HG03039 (cell line): Measurements from ENCODE around the gene MASP2.
"Not testable (repeated sequence)": the region's sequence is repeated elsewhere in the genome, so short reads cannot be mapped to it uniquely, and the experiment has no call there.

Experiments used
- ATAC-seq: cut with Tn5 transposase; IDR thresholded peaks from one replicate; pipeline ENCODE4 v1.9.1; 2021; ENCODE audit warnings: mild to moderate bottlenecking, moderate library complexity; ENCODE audit not compliant: unreplicated experiment

MASP2 gene

GRCh38 chr1:11039351-11040104 lies 7.5 kb downstream of the MASP2 start:
- no peak for ATAC-seq

GRCh38 chr1:11037740-11038182 lies 9.3 kb downstream of the MASP2 start:
- ATAC-seq: no peak

GRCh38 chr1:11037019-11037739 lies 9.9 kb downstream of the MASP2 start:
- not testable (repeated sequence) for ATAC-seq

GRCh38 chr1:11031624-11032262 lies 15.3 kb downstream of the MASP2 start:
- ATAC-seq: no peak

- ATAC-seq: no peak
Measured at GRCh38 chr1:11030865-11031264, 16.2 kb downstream of the MASP2 start.

GRCh38 chr1:11028018-11028417 lies 19.0 kb downstream of the MASP2 start:
- ATAC-seq: no peak

DNA sequence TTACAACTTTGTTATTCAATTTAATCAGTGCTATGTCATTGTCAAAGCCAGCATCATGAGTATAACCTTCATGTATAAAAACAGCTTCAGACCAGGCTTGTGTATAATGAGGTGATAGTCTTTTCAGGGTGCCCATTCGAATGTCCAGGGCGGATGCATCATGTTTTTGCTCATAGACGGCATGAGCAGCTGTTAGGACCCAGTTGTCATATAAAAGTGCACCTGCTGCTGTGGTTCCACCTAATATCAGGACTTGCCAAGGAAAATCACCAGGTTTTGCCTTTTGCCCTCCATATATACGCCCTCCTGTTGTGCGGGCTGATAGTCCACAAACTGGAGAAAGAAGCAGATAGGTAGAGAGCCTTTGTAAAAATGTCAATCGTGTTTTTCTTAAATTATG lies 19.7 kb downstream of the MASP2 start:
- no peak for ATAC-seq

GRCh38 chr1:11026903-11027302 lies 20.1 kb downstream of the MASP2 start:
- no peak for ATAC-seq

DNA sequence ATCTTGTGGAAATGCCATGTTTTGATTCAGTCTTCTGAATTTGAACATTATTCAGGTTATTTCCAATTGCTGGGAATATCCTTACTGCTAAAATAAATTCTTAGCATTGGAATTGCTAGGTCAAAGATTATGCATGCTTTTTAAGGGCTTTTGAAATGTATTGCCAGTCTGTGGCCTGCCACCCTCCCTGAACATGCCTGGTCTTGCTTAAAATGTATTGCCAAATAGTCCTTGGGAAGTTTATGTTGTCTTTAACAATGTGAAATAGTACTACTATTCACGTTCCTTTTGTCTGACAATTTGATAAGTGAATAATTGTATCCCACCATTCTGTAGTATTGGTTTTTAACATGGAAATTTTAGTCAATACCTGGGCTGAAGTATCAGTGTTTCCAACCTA lies 21.0 kb downstream of the MASP2 start:
- ATAC-seq: no peak

- no peak for ATAC-seq
Measured at GRCh38 chr1:11025618-11026017, 21.4 kb downstream of the MASP2 start.

DNA sequence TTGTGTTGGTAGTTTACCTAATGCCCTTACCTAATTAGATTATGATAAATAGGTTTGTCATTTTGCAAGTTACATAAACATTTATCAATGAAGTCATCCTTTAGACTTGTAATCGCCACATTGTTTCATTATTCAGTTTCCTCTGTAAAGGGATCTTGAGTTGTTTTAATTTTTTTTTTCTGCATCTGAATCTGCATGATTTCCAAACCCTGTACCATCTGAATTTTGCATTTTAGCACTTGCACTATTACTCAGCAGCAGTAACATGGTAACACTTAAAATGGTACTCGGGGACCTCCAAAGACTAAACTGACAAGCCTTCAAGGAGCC lies 22.2 kb downstream of the MASP2 start:
- no peak for ATAC-seq

- no peak for ATAC-seq
Measured at GRCh38 chr1:11024154-11024873, 22.7 kb downstream of the MASP2 start.

DNA sequence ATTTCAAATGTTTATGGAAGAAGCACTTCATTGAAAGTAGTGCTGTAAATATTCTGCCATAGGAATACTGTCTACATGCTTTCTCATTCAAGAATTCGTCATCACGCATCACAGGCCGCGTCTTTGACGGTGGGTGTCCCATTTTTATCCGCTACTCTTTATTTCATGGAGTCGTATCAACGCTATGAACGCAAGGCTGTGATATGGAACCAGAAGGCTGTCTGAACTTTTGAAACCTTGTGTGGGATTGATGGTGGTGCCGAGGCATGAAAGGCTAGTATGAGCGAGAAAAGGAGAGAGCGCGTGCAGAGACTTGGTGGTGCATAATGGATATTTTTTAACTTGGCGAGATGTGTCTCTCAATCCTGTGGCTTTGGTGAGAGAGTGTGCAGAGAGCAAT lies 23.8 kb downstream of the MASP2 start:
- no peak for ATAC-seq

DNA sequence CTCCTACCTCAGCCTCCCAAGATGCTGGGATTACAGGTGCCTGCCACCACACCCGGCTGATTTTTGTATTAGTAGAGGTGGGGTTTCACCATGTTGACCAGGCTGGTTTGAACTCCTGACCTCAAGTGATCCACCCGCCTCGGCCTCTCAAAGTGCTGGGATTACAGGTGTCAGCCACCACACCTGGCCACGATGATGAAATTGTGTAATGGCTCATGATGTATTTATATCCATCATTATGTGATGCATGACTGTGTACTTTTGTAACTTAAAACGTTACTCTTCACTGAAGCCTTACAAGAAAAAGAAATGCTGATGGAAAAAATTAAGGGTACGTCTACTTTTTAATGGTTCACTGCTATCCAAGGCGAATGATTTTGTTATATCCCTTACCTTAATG lies 27.1 kb downstream of the MASP2 start:
- ATAC-seq: no peak

DNA sequence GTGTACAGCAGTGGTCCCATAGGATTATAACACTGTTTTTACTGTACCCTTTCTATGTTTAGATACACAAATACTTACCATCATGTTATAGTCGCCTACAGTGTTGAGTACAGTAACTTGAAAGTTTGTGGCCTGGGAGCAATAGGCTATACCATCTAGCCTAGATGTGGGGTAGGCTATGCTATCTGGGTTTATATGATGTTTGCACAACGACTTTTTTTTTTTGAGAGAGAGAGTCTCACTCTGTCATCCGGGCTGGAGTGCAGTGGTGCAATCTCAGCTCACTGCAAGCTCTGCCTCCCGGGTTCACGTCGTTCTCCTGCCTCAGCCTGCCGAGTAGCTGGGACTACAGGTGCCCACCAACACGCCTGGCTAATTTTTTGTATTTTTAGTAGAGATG lies 27.7 kb downstream of the MASP2 start:
- ATAC-seq: not testable (repeated sequence)

- no peak for ATAC-seq
Measured at GRCh38 chr1:11013160-11013531, 33.9 kb downstream of the MASP2 start.

- peak; percentile 74 for ATAC-seq
Measured at GRCh38 chr1:11012260-11013159, 34.5 kb downstream of the MASP2 start, which contains the start of gene TARDBP. Gene TARDBP, plus strand, starts transcription at chr1:11012654. Its CDS starts 1,074 bp downstream, at chr1:11013728.

DNA sequence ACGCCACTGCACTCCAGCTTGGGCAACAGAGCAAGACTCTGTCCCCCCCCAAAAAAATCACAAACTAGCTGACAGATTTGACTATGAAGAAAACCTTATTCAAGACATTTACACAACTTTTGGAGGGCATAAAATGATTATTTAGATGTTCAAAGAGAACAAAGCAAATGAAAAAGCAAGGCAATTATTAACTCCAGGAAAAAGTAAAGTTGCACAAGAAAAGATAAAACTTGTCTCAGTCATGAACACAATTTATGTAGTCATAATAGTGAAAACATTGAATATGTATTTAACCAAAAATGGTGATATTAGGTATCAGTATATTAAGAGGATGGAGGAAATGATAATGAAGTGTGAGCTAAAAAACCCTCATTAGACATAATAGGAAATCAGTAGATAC lies 46.5 kb downstream of the MASP2 start:
- ATAC-seq: no peak

DNA sequence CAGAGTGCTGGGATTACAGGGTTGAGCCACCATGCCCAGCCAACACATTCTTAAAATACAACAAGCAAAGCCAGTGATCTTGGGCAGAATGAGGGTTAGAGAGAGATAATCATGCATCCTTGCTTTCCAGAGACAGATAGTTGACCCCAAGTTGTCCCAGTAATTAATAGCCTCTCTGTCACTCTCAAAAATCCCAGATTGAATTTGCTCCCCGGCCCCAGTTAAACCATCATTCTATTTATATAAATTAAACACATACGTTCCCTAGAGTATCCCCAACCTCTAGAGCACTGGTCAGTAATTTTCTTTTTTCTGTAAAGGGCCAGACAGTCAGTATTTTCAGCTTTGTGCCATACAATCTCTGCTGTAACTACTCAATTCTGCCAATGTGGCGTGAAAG lies 50.9 kb downstream of the MASP2 start:
- ATAC-seq: no peak

DNA sequence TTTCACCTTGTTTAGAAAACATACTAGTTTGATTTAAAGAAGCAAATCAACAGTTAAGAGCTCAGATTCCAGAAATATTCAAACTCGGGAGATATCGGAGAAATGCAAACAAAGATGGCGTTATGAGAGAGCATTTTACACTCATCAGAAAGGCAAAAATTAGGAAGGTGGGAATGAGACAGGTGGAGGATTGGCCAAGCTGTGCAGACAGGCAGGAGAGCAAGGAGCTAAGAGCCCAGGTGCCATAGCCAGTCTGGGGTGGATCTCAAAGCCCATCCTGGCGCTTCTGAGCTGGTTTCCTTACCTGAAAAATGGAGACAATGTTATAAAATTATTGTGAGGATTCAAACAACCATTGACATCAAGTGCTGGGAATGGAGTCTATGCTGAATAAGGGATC lies 54.2 kb downstream of the MASP2 start:
- no peak for ATAC-seq
